Measurements from ENCODE around the gene PDE1A.

The PDE1A gene

DNA sequence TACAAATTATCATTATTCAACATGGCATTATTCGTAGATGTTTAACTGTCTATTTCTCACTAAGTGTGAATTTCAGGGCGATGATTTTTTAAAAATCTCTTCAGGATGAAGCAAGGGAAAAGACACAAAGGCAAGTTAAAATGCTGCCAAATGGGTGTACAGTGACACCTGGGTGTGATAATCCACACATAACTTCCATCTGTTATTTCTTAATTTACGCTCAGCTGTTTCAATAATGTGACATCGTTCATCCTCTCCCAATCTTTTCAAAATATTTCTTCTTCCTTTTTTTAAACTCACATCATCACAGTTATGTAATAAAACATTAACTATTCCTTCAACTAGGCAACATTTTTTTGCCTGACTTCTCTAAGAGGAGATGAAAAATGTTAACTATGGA lies 10.6 kb downstream of the PDE1A start:
- Histone ChIP-seq H3K9ac (no peak overlapping the region), H3K4me1 (no peaks in the 10 kb centered on the region), H3K36me3 (ENCODE audit: control insufficient read depth, insufficient read depth, low read length) (no peaks in the 10 kb centered on the region), H3K4me3 (ENCODE audit: low read depth, low read length) (no peak overlapping the region), H3K9me3 (ENCODE audit: control insufficient read depth, low read length) (no peaks in the 10 kb centered on the region), H2AFZ (no peak overlapping the region), H3K27me3 (ENCODE audit: control insufficient read depth, insufficient read depth, low read length) (no peaks in the 10 kb centered on the region), H3K27ac (no peak overlapping the region), H3K79me2 (no peaks in the 10 kb centered on the region), H3K4me2 (ENCODE audit: low read length) (no peak overlapping the region)
- TF ChIP-seq, protein P1, sequence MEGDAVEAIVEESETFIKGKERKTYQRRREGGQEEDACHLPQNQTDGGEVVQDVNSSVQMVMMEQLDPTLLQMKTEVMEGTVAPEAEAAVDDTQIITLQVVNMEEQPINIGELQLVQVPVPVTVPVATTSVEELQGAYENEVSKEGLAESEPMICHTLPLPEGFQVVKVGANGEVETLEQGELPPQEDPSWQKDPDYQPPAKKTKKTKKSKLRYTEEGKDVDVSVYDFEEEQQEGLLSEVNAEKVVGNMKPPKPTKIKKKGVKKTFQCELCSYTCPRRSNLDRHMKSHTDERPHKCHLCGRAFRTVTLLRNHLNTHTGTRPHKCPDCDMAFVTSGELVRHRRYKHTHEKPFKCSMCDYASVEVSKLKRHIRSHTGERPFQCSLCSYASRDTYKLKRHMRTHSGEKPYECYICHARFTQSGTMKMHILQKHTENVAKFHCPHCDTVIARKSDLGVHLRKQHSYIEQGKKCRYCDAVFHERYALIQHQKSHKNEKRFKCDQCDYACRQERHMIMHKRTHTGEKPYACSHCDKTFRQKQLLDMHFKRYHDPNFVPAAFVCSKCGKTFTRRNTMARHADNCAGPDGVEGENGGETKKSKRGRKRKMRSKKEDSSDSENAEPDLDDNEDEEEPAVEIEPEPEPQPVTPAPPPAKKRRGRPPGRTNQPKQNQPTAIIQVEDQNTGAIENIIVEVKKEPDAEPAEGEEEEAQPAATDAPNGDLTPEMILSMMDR (IDR thresholded peaks at IDR 0.05): no peak

DNA sequence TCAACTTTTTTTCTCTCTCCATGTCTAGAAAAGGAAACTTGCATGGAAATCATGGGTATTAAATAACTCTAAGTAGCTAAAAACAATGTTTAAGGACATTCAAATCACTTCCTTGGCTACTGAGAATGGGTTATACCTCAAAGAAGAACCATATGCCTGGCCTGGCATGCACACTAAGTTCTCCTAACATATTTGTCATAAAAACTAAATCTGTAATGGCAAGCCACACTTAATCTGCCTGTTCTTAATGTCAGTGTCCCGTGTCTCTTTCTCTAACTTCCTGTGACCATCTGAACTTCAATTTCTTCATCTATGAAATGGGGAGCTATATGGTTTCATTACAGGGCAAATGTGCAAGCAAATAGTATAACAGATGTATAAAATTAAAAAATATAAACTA lies 11.1 kb downstream of the PDE1A start:
- H3K27ac ChIP-seq: no peak overlapping the region
- TF ChIP-seq, protein P1 (IDR thresholded peaks at IDR 0.05): no peak

DNA sequence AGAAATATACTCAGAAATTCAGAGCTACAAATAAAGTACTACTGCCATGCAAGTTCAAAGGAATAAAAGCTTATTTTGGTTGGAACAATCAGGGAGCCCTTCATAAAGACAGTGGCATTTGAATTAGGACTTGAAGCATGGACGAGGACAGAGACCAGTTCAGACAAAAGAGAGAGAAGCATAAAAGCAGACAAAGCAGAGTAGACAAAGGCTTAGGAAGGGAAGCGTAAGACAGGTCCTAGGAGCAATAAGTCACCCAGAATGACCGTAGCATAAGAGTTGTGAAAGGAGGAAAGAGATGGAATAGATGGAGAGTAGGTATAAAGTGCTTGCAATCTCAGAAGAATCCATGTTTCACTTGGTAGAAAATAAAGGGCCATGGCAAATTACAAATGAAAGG lies 14.0 kb downstream of the PDE1A start:
- Histone ChIP-seq H3K27me3 (ENCODE audit: control insufficient read depth, insufficient read depth, low read length) (no peaks in the 10 kb centered on the region), H3K9me3 (ENCODE audit: control insufficient read depth, low read length) (no peaks in the 10 kb centered on the region), H2AFZ (no peak overlapping the region), H3K4me1 (no peaks in the 10 kb centered on the region), H3K27ac (no peak overlapping the region), H3K36me3 (ENCODE audit: control insufficient read depth, insufficient read depth, low read length) (no peaks in the 10 kb centered on the region), H3K4me3 (ENCODE audit: low read depth, low read length) (no peak overlapping the region), H3K79me2 (no peaks in the 10 kb centered on the region), H3K9ac (no peak overlapping the region), H3K4me2 (ENCODE audit: low read length) (no peak overlapping the region)
- TF ChIP-seq, protein P1 (IDR thresholded peaks at IDR 0.05): no peak

More for the DNA sequence above, 11.1 kb downstream of the PDE1A start:
- H3K27me3 ChIP-seq (ENCODE audit: control insufficient read depth, insufficient read depth, low read length): no peaks in the 10 kb centered on the region
- no peak overlapping the region for H3K9ac ChIP-seq
- no peaks in the 10 kb centered on the region for H3K36me3 ChIP-seq (ENCODE audit: control insufficient read depth, insufficient read depth, low read length)
- no peaks in the 10 kb centered on the region for H3K4me1 ChIP-seq
- no peak overlapping the region for H3K4me3 ChIP-seq (ENCODE audit: low read depth, low read length)
- no peak overlapping the region for H3K4me2 ChIP-seq (ENCODE audit: low read length)
- H3K79me2 ChIP-seq: no peaks in the 10 kb centered on the region
- H2AFZ ChIP-seq: no peak overlapping the region
- no peaks in the 10 kb centered on the region for H3K9me3 ChIP-seq (ENCODE audit: control insufficient read depth, low read length)

DNA sequence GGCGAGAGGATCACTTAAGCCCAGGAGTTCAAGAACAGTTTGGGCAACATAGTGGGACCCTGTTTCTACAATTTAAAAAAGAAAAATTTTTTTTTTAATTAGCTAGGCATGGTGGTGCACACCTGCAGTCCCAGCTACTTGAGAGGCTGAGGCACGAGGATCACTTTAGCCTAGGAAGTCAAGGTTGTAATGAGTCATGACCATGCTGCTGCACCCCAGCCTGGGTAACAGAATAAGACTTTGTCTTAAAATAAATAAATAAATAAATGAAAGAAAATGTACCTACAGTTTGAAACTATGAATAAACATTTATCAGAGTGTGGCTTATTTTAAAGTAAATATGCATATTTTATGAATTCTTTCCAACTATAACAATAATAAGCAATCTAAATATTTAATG lies 16.7 kb downstream of the PDE1A start:
- no peak overlapping the region for H3K9ac ChIP-seq
- H3K27me3 ChIP-seq (ENCODE audit: control insufficient read depth, insufficient read depth, low read length): no peaks in the 10 kb centered on the region
- H3K4me3 ChIP-seq (ENCODE audit: low read depth, low read length): no peak overlapping the region
- no peaks in the 10 kb centered on the region for H3K79me2 ChIP-seq
- no peak overlapping the region for H3K4me2 ChIP-seq (ENCODE audit: low read length)
- H3K36me3 ChIP-seq (ENCODE audit: control insufficient read depth, insufficient read depth, low read length): no peaks in the 10 kb centered on the region
- H3K9me3 ChIP-seq (ENCODE audit: control insufficient read depth, low read length): no peaks in the 10 kb centered on the region
- H2AFZ ChIP-seq: no peak overlapping the region
- H3K27ac ChIP-seq: no peak overlapping the region
- TF ChIP-seq, protein P1 (IDR thresholded peaks at IDR 0.05): no peak
- H3K4me1 ChIP-seq: no peaks in the 10 kb centered on the region

DNA sequence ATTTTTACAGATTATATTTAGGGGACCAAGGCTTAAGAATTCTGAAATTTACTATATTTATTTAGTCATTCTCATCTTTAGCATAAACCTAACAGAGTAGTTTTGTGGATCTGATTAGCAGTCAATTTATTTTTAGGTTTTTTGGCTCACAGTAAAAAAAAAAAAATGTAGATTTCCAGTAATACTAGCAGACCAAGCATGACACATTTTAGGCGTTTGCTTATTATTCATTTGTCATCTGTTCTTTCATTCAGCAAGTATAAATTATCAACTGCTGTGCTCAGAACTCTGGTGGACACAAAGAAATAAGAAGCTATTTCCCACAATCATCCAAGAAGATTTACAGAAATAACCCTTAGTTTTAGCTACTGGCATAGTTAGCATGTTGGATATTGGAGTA lies 20.6 kb downstream of the PDE1A start:
- H3K79me2 ChIP-seq: no peaks in the 10 kb centered on the region
- H3K36me3 ChIP-seq (ENCODE audit: control insufficient read depth, insufficient read depth, low read length): no peaks in the 10 kb centered on the region
- H3K9ac ChIP-seq: no peak overlapping the region
- no peak overlapping the region for H2AFZ ChIP-seq
- no peaks in the 10 kb centered on the region for H3K9me3 ChIP-seq (ENCODE audit: control insufficient read depth, low read length)
- TF ChIP-seq, protein P1 (IDR thresholded peaks at IDR 0.05): no peak
- H3K27me3 ChIP-seq (ENCODE audit: control insufficient read depth, insufficient read depth, low read length): no peaks in the 10 kb centered on the region
- H3K4me1 ChIP-seq: no peaks in the 10 kb centered on the region
- no peak overlapping the region for H3K4me3 ChIP-seq (ENCODE audit: low read depth, low read length)
- H3K4me2 ChIP-seq (ENCODE audit: low read length): no peak overlapping the region
- H3K27ac ChIP-seq: no peak overlapping the region

Data from parathyroid adenoma (tissue), 2 donors.